Hematopoietic multipotent progenitor cell treated with erythropoietin and hydrocortisone succinate and interleukin-3 and kit ligand, for 17 days (in vitro differentiated cells): ENCODE results near the gene GOLGA6C.
"Not testable (repeated sequence)": the region's sequence is repeated elsewhere in the genome, so short reads cannot be mapped to it uniquely, and the experiment has no call there.

Source experiments
- DNase-seq: peaks from one replicate; pipeline ENCODE4 v3.0.0-alpha.2; 2015; ENCODE audit warnings: low spot score

Gene GOLGA6C

GRCh38 chr15:75319231-75319897 is 61.2 kb downstream of the GOLGA6C start:
- not testable (repeated sequence) for DNase-seq
